Measurements from ENCODE around the gene GBX2. TPM values are rescaled to one million over a fixed set of nuclear protein-coding genes. Genes with fewer than 3 reads are reported as not detected.
"Not testable (repeated sequence)": the region's sequence is repeated elsewhere in the genome, so short reads cannot be mapped to it uniquely, and the experiment has no call there.

GBX2 gene
- total RNA-seq, 4 donors from 2014 or later, result not detected

DNA sequence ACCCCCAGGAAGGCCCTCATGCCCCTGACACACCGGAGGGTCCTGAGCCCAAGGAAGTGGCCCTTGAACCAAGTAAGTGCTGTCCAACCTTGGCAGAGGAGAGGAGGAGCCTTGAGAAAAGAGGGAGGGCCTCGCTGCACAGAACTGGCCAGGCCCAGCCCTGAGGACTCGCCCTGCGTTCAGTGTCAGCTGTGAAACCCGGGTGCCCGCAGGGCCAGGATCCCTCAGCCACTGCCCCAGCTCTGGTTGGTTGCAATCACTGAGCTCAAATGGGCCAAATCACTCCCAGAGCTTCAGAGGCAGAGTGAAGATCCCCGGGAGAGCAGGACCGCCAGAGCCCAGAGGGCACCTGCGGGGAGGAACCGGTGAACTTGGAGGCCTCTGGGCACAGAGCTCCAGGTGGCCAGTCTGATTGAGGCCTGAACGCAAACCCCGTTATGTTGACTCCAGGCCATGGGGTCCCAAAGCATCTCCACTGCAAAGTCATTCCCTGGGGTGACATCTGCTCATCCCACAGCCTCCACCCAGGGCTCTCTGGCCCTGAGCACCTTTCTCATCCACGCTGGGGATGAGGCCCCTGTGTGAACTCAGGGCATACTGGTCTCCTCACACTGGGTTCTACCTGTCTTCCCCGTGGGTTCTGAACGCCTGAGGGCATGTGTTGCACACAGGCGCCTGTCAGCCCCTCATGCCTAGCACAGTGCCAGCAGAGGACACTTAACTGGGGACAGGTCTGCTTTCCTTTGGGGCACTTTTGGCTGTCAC, 11.9 kb downstream of the GBX2 start:
- H3K36me3 ChIP-seq, result no peaks in the 10 kb centered on the region
- no peak for TF ChIP-seq POLR2A (IDR thresholded peaks at IDR 0.05)
- TF ChIP-seq, protein P1, sequence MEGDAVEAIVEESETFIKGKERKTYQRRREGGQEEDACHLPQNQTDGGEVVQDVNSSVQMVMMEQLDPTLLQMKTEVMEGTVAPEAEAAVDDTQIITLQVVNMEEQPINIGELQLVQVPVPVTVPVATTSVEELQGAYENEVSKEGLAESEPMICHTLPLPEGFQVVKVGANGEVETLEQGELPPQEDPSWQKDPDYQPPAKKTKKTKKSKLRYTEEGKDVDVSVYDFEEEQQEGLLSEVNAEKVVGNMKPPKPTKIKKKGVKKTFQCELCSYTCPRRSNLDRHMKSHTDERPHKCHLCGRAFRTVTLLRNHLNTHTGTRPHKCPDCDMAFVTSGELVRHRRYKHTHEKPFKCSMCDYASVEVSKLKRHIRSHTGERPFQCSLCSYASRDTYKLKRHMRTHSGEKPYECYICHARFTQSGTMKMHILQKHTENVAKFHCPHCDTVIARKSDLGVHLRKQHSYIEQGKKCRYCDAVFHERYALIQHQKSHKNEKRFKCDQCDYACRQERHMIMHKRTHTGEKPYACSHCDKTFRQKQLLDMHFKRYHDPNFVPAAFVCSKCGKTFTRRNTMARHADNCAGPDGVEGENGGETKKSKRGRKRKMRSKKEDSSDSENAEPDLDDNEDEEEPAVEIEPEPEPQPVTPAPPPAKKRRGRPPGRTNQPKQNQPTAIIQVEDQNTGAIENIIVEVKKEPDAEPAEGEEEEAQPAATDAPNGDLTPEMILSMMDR (IDR thresholded peaks at IDR 0.05), result no peak
- H3K4me1 ChIP-seq, result no peaks in the 10 kb centered on the region
- DNase-seq, result no peak
- H3K4me3 ChIP-seq, result no peak overlapping the region
- H3K27ac ChIP-seq, result no peak overlapping the region
- H3K27me3 ChIP-seq, result peaks cover 0 to 19% of the 10 kb centered on the region in 2 donors
- intact Hi-C loops (cut with DNase I; ENCODE audit: low total_unique reads), result no loop called here
- no peaks in the 10 kb centered on the region for H3K9me3 ChIP-seq

DNA sequence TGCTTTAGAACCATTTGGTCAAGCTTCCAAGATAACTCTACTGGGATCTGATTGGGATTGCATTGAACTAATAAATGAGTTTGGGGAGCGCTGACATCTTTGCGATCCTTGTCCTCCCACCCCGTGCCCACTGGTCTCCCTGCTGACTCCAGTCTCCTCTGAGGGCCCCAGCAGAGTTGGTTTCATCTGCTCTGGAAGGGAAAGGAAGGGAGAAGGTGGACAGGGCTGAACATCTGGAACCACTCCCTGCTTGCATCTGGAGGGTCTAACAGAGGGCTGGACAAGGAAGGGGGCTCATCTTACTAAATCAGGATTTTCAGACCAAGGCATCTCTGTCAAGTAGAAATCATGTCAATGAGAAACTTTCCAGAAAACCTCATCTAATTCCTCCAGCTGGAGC, 12.8 kb downstream of the GBX2 start:
- no peak for DNase-seq
- TF ChIP-seq, protein P1 (IDR thresholded peaks at IDR 0.05), result no peak
- H3K4me1 ChIP-seq, result no peaks in the 10 kb centered on the region
- H3K4me3 ChIP-seq, result no peak overlapping the region
- H3K27ac ChIP-seq, result no peak overlapping the region
- intact Hi-C loops (cut with DNase I; ENCODE audit: low total_unique reads), result no loop called here
- no peaks in the 10 kb centered on the region for H3K9me3 ChIP-seq
- H3K36me3 ChIP-seq, result no peaks in the 10 kb centered on the region
- peaks cover 0 to 11% of the 10 kb centered on the region in 2 donors for H3K27me3 ChIP-seq

DNA sequence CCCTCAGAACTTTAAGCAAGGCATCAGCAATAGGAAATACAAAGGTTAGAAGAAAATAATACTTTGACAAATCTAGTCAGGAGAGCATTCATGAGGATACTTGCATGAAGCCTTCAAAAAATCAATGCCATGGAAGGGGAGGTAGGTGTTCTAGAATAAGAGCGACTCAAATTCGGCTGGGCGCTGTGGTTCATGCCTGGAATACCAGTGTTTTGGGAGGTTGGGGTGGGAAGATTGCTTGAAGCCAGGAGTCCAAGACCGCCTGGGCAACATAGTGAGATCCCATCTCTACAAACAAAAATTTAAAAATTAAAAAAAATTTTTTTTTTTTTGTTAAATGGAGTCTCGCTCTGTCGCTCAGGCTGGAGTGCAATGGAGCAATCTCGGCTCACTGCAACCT, 21.8 kb downstream of the GBX2 start:
- intact Hi-C loops (cut with DNase I; ENCODE audit: low total_unique reads), result no loop called here
- no peak overlapping the region for H3K27ac ChIP-seq
- TF ChIP-seq, protein P1 (IDR thresholded peaks at IDR 0.05), result no peak
- TF ChIP-seq POLR2A (IDR thresholded peaks at IDR 0.05), result no peak
- no peaks in the 10 kb centered on the region for H3K27me3 ChIP-seq
- no peaks in the 10 kb centered on the region for H3K36me3 ChIP-seq
- no peak for DNase-seq
- H3K4me1 ChIP-seq, result no peaks in the 10 kb centered on the region
- no peaks in the 10 kb centered on the region for H3K9me3 ChIP-seq
- H3K4me3 ChIP-seq, result no peak overlapping the region

DNA sequence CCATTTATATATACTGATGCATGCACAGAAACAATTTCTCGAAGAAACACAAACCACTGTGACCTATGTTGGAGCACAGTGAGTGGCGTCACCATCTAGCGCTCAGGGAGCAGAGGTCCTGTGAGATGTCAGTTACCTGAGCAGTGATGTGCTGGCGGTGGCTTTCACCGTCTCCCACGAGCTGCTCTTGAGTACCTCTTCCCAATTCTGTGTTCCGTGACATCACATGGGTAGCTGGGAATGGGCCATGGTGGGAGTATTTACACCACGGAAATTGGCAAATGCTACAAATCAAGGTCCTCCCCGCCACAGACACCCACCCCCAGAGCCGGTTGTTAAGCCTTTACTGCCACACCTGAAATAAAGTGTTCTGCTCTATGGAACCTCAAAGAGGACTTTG, 24.4 kb downstream of the GBX2 start:
- no peaks in the 10 kb centered on the region for H3K36me3 ChIP-seq
- no peaks in the 10 kb centered on the region for H3K27me3 ChIP-seq
- no peak for DNase-seq
- no peak for TF ChIP-seq POLR2A (IDR thresholded peaks at IDR 0.05)
- TF ChIP-seq, protein P1 (IDR thresholded peaks at IDR 0.05), result no peak
- H3K4me1 ChIP-seq, result no peaks in the 10 kb centered on the region
- H3K9me3 ChIP-seq, result no peaks in the 10 kb centered on the region
- no peak overlapping the region for H3K4me3 ChIP-seq
- no peak overlapping the region for H3K27ac ChIP-seq
- intact Hi-C loops (cut with DNase I; ENCODE audit: low total_unique reads), result no loop called here

DNA sequence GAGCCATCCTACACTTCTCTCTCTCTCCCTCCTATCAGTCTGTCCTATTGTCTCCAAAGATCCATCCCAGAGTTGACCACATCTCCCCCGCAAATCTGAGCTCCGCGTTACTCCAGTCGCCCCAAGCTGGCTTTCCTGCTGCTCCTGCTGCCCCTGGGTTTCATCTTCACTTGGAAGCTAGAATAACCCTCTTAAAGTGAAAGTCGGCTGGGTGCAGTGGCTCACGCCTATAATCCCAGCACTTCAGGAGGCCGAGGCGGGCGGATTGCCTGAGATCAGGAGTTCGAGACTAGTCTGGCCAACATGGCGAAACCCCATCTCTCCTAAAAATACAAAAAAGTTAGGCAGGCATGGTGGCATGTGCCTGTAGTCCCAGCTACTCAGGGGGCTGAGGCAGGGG, 26.6 kb downstream of the GBX2 start:
- DNase-seq; H3K4me3 ChIP-seq; H3K36me3 ChIP-seq; intact Hi-C loops (cut with DNase I; ENCODE audit: low total_unique reads); H3K27me3 ChIP-seq; H3K4me1 ChIP-seq; H3K27ac ChIP-seq; H3K9me3 ChIP-seq: not testable (repeated sequence)

DNA sequence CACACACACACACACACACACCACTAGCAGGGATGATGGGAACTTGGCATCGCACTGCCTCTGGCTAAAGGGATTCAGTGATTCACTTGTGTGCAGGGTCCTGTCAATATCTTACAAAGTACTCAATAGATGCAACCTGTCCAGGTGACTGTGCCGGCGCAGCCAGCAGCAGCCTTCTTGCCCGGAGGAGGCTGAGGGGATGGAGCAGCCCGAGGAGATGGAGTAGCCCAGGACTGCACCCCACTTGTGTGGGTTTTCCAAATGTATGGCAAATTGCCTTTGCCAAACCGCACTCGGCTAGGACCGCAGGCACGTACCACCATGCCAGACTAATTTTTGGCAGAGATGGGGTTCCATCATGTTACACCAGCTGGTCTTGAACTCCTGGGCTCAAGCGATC, 31.1 kb downstream of the GBX2 start:
- no peak for TF ChIP-seq POLR2A (IDR thresholded peaks at IDR 0.05)
- TF ChIP-seq, protein P1 (IDR thresholded peaks at IDR 0.05), result no peak
- DNase-seq, result no peak
- H3K27ac ChIP-seq, result no peak overlapping the region
- H3K36me3 ChIP-seq, result no peaks in the 10 kb centered on the region
- H3K4me3 ChIP-seq, result no peak overlapping the region
- no peaks in the 10 kb centered on the region for H3K9me3 ChIP-seq
- intact Hi-C loops (cut with DNase I; ENCODE audit: low total_unique reads), result no loop called here
- no peaks in the 10 kb centered on the region for H3K4me1 ChIP-seq
- H3K27me3 ChIP-seq, result no peaks in the 10 kb centered on the region

Measured in uterus (tissue), 4 donors.